ENCODE data around the gene RAB24.
"Not testable (repeated sequence)": the region's sequence is repeated elsewhere in the genome, so short reads cannot be mapped to it uniquely, and the experiment has no call there.

The RAB24 gene

DNA sequence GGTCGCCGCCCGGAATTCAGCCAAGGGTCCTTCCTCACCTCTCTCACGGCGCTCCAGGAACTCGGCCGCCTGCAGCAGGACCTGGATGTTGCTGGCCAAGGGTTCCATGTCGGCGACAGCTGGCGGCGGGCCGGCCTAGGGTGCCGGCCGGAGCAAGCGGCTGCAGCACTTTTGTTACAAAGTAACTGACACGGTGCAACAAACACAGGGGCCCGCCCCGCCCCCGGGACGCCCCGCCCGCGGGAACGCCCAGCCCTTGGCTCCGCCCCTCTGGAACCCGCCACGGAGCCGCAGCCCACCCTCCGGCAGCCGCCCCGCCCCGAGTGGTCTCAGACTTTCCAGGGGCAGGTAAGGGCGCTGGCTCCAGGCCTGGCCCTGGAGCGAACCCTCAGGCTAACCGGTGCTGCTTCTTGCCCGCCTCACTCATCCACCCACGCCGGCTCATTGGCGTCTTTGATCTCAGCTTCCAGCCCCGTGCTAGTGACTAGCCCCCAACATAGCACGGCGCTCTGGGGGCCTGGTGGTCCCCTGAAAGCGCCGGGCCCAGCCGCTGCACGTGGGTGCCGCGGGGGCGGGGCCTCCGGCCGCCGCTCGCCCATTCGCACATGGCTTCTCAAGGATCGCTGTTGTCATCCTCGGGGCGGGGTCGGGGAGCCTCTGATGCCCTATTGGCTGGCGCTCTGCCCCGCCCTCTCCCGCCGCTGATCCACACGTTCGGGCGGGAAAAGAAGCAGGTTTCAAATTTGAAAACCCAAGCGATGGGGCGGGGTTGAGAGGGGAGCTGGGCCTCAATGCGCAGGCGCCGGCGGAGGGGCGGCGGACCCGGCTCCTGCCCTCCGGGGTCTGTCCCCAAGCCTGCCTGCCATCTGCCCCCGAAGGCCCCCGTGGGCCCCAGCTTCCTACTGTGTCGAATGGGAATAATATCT is 8.5 kb upstream of the RAB24 start, which contains the start of gene MXD3:
MXD3 (minus strand) TSS at position 176 of the 926 bp plus-strand sequence; CDS start at position 108, 68 bp downstream.
- Mint-ChIP-seq H3K27me3 (no peaks in the 10 kb centered on the region), H3K9me3 (no peaks in the 10 kb centered on the region), H3K36me3 (ENCODE audit: insufficient read depth) (peaks cover 17% of the 10 kb centered on the region), H3K4me3 (peak within 1 kb of the TSS; percentile 82 to 83), H3K27ac (peak within 1 kb of the TSS; percentile 46 to 65), H3K4me1 (ENCODE audit: low read depth in 2 of 2) (peaks cover 28 to 32% of the 10 kb centered on the region in 2 donors)
- ATAC-seq (replicated peaks) (peak; percentile 89), DNase-seq (peak; percentile 87 to 94 (median 92))

DNA sequence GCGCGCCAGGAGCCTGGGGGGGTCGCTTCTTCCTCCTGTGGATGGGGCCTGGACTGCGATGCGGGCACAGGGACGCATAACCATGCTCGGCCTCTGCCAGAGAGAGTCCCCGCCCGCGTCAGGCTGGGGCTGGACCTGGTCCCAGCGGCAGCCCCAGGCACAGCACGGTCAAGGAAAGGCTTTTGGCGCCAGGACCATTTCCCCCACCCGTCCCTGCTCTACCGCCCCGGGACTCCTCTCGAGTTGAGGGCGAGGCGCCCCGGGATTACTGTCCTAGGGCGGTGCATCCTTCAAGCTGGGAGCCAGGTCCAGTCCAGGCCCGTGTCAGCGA is 7.8 kb upstream of the RAB24 start:
- H3K27me3 Mint-ChIP-seq: no peaks in the 10 kb centered on the region
- H3K36me3 Mint-ChIP-seq (ENCODE audit: insufficient read depth): peaks cover 22% of the 10 kb centered on the region
- DNase-seq: no peak
- H3K4me1 Mint-ChIP-seq (ENCODE audit: low read depth in 2 of 2): peaks cover 28 to 35% of the 10 kb centered on the region in 2 donors
- ATAC-seq (replicated peaks): no peak
- H3K27ac Mint-ChIP-seq: no peak overlapping the region
- no peaks in the 10 kb centered on the region for H3K9me3 Mint-ChIP-seq
- peak overlapping the region; percentile 82 to 83 for H3K4me3 Mint-ChIP-seq

- Mint-ChIP-seq H3K27ac (peak overlapping the region; percentile 30 to 32), H3K9me3 (no peaks in the 10 kb centered on the region), H3K27me3 (no peaks in the 10 kb centered on the region), H3K4me1 (ENCODE audit: low read depth in 2 of 2) (peaks cover 32 to 39% of the 10 kb centered on the region in 2 donors), H3K36me3 (ENCODE audit: insufficient read depth) (peaks cover 27% of the 10 kb centered on the region), H3K4me3 (peak overlapping the region; percentile 82 to 83)
- DNase-seq: no peak
- no peak for ATAC-seq (replicated peaks)
Observed at GRCh38 chr5:177310757-177311391, 7.4 kb upstream of the RAB24 start.

- Mint-ChIP-seq H3K27me3 (no peaks in the 10 kb centered on the region), H3K27ac (peak overlapping the region in 1 of 2 donors; percentile 75), H3K36me3 (ENCODE audit: insufficient read depth) (peaks cover 31% of the 10 kb centered on the region), H3K9me3 (no peaks in the 10 kb centered on the region), H3K4me1 (ENCODE audit: low read depth in 2 of 2) (peaks cover 36 to 43% of the 10 kb centered on the region in 2 donors), H3K4me3 (peak overlapping the region; percentile 82 to 83)
- ATAC-seq (replicated peaks) (no peak), DNase-seq (no peak)
Observed at GRCh38 chr5:177310332-177310731, 6.8 kb upstream of the RAB24 start.

- Mint-ChIP-seq H3K9me3 (no peaks in the 10 kb centered on the region), H3K4me3 (peak overlapping the region; percentile 49 to 83), H3K36me3 (ENCODE audit: insufficient read depth) (peaks cover 37% of the 10 kb centered on the region), H3K4me1 (ENCODE audit: low read depth in 2 of 2) (peaks cover 42 to 51% of the 10 kb centered on the region in 2 donors), H3K27ac (peak overlapping the region in 1 of 2 donors; percentile 75), H3K27me3 (no peaks in the 10 kb centered on the region)
- DNase-seq (peak; percentile 64 to 68 (median 66)), ATAC-seq (replicated peaks) (peak; percentile 26)
Observed at GRCh38 chr5:177309351-177310191, 6.1 kb upstream of the RAB24 start.

GRCh38 chr5:177308740-177309139 is 5.2 kb upstream of the RAB24 start:
- ATAC-seq (replicated peaks) (no peak), DNase-seq (no peak)
- H3K36me3 Mint-ChIP-seq (ENCODE audit: insufficient read depth): peaks cover 45% of the 10 kb centered on the region
- H3K27me3 Mint-ChIP-seq: no peaks in the 10 kb centered on the region
- H3K4me3 Mint-ChIP-seq: peak overlapping the region; percentile 25 to 83
- peaks cover 50 to 59% of the 10 kb centered on the region in 2 donors for H3K4me1 Mint-ChIP-seq (ENCODE audit: low read depth in 2 of 2)
- no peaks in the 10 kb centered on the region for H3K9me3 Mint-ChIP-seq
- H3K27ac Mint-ChIP-seq: peak overlapping the region in 1 of 2 donors; percentile 75

- Mint-ChIP-seq H3K36me3 (ENCODE audit: insufficient read depth) (peaks cover 53% of the 10 kb centered on the region), H3K9me3 (no peaks in the 10 kb centered on the region), H3K27ac (peak overlapping the region in 1 of 2 donors; percentile 20), H3K27me3 (no peaks in the 10 kb centered on the region), H3K4me1 (ENCODE audit: low read depth in 2 of 2) (peaks cover 48 to 59% of the 10 kb centered on the region in 2 donors), H3K4me3 (peak overlapping the region; percentile 13 to 34)
- DNase-seq (no peak), ATAC-seq (replicated peaks) (no peak)
Observed at GRCh38 chr5:177307544-177308363, 4.2 kb upstream of the RAB24 start.

DNA sequence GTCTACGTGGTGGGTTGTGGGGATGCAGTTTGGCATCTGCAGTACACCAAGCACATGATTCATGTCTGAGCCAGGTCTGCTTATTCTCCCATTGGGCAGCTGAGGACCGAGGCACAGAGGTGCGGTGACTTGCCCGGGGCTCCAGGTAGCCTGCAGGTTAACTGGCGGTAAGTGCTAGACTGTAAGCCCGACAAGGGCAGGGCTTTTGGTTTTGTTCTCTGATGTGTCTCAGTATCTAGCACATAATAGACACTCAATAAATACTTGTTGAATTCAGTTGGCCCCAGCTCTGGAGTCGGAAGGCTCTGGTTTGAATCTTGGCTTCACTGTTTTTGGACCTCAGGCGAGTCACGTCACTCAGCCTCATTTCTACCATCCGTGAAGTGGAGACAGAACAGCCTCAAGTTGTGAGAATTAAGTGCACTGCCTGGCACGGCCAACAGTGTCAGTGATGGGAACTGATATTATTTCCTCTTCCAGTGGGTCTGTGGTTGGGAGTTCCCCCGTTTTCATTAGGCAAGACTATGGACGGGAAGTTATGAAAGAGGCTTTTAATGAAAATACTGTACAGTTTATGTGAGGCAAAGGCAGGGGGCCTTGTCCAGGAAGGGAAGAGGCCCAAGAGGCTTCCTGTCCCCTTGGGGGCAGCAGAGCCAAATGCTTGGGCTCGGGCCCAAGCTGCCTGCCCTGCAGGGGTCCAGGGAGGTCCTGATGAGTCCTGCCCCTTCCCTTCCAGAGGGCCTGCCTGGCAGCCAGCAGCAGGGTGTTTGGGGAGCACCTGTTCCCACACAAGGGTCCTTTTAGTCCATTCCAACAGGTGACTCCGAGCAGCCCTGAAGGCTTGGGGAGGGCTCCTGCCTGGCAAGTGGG is 3.4 kb upstream of the RAB24 start:
- Mint-ChIP-seq H3K4me3 (peak overlapping the region in 1 of 2 donors; percentile 37), H3K9me3 (no peaks in the 10 kb centered on the region), H3K36me3 (ENCODE audit: insufficient read depth) (peaks cover 62% of the 10 kb centered on the region), H3K4me1 (ENCODE audit: low read depth in 2 of 2) (peaks cover 52 to 61% of the 10 kb centered on the region in 2 donors), H3K27me3 (no peaks in the 10 kb centered on the region), H3K27ac (peak overlapping the region in 1 of 2 donors; percentile 72)
- no peak for ATAC-seq (replicated peaks)
- DNase-seq: no peak

DNA sequence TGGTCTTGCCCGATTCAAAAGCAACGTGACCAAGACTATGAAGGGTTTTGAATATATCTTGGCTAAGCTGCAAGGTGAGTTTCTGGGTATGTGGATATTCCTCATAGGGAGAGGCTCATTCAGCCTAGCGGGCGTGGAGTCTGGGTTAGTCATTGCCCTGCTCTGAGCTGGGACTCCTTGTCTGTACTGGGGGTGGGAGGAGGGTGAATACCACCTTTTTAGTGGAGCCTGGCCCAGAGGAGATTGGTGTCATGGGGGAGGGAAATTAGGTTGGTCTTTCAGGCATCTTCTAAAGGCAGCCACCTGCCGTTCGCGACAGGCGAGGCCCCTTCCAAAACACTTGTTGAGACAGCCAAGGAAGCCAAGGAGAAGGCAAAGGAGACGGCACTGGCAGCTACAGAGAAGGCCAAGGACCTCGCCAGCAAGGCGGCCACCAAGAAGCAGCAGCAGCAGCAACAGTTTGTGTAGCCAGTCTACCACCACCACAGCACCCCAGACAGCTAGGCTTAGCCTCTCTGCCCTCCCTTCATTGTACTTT is 2.7 kb upstream of the RAB24 start:
- Mint-ChIP-seq H3K27ac (peak overlapping the region; percentile 72 to 97), H3K4me1 (ENCODE audit: low read depth in 2 of 2) (peaks cover 57 to 63% of the 10 kb centered on the region in 2 donors)
- ATAC-seq (replicated peaks): not testable (repeated sequence)

DNA sequence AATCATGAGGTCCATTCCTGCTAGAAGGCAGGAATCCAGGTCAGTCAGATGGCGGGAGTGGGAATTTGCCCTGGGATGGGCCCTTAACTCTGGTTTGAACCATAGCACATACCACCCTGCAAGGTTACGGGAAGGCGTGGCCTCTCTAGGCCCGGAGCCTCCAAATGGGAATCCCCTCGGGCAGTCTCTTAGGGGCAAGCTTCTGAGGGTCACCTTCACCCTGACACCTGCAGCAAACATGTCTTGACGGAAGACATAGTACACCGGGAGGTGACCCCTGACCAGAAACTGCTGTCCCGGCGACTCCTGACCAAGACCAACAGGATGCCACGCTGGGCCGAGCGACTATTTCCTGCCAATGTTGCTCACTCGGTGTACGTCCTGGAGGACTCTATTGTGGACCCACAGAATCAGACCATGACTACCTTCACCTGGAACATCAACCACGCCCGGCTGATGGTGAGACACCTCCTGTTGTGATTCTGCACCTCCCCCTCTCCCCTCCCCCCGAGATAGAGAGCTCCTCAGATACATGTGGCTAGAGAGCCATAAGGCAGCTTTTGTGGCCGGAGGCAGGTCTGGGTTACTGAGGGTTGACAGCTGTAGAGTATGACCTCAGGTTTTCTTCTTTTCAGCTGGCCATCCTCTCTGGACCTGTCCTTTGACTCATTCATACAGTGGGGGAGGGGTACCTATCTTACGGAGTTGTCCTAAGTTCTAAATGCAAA is 1.0 kb upstream of the RAB24 start:
- no peaks in the 10 kb centered on the region for H3K9me3 Mint-ChIP-seq
- H3K27ac Mint-ChIP-seq: peak overlapping the region; percentile 92 to 97
- no peak for DNase-seq

More for the DNA sequence above, 2.7 kb upstream of the RAB24 start:
- H3K9me3 Mint-ChIP-seq, DNase-seq, H3K27me3 Mint-ChIP-seq: not testable (repeated sequence)
- Mint-ChIP-seq H3K36me3 (ENCODE audit: insufficient read depth) (peaks cover 66% of the 10 kb centered on the region), H3K4me3 (peak overlapping the region; percentile 92 to 94)

DNA sequence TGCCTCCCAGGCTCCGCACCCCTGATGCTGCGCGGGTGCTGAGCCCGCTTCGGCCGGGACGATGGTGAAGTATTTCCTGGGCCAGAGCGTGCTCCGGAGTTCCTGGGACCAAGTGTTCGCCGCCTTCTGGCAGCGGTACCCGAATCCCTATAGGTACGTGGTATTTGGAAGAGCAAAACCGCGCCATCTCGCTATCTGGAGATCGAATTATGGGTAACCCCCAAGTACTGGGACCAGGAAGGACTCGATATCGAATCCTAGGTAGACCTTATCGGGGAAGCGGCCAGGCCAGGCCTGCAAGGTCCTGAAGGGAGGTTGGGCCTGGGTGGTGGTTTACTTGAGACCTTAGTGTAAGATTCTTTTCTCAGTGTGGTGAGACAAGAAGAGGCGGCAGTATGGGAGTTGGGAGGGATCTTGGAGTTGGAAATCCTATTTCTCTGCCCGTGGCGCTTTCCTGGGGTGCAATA is 439 bp upstream of the RAB24 start:
- H3K27me3 Mint-ChIP-seq: no peaks in the 10 kb centered on the region
- ATAC-seq (replicated peaks) (peak; percentile 2), DNase-seq (no peak)
- peak overlapping the region; percentile 92 to 94 for H3K4me3 Mint-ChIP-seq
- peaks cover 68% of the 10 kb centered on the region for H3K36me3 Mint-ChIP-seq (ENCODE audit: insufficient read depth)
- peak overlapping the region; percentile 92 to 97 for H3K27ac Mint-ChIP-seq
- peaks cover 63% of the 10 kb centered on the region in 2 donors for H3K4me1 Mint-ChIP-seq (ENCODE audit: low read depth in 2 of 2)
- no peaks in the 10 kb centered on the region for H3K9me3 Mint-ChIP-seq

More for the DNA sequence above, 1.0 kb upstream of the RAB24 start:
- ATAC-seq (replicated peaks): no peak
- peak overlapping the region; percentile 92 to 94 for H3K4me3 Mint-ChIP-seq
- peaks cover 67% of the 10 kb centered on the region for H3K36me3 Mint-ChIP-seq (ENCODE audit: insufficient read depth)
- peaks cover 62 to 64% of the 10 kb centered on the region in 2 donors for H3K4me1 Mint-ChIP-seq (ENCODE audit: low read depth in 2 of 2)
- no peaks in the 10 kb centered on the region for H3K27me3 Mint-ChIP-seq

All from effector memory CD8-positive, alpha-beta T cell (primary cell).